HG03064 (cell line): Measurements from ENCODE around the gene UTP25.

Source experiments
- ATAC-seq: cut with Tn5 transposase; IDR thresholded peaks from one replicate; pipeline ENCODE4 v1.9.1; 2021; ENCODE audit warnings: low read depth; ENCODE audit not compliant: unreplicated experiment

Gene UTP25

GRCh38 chr1:209838537-209838936 lies 10.8 kb downstream of the UTP25 start:
- no peak for ATAC-seq

GRCh38 chr1:209839875-209840546 lies 12.2 kb downstream of the UTP25 start:
- no peak for ATAC-seq

- ATAC-seq = no peak
Measured at GRCh38 chr1:209840611-209841010, 12.8 kb downstream of the UTP25 start.

DNA sequence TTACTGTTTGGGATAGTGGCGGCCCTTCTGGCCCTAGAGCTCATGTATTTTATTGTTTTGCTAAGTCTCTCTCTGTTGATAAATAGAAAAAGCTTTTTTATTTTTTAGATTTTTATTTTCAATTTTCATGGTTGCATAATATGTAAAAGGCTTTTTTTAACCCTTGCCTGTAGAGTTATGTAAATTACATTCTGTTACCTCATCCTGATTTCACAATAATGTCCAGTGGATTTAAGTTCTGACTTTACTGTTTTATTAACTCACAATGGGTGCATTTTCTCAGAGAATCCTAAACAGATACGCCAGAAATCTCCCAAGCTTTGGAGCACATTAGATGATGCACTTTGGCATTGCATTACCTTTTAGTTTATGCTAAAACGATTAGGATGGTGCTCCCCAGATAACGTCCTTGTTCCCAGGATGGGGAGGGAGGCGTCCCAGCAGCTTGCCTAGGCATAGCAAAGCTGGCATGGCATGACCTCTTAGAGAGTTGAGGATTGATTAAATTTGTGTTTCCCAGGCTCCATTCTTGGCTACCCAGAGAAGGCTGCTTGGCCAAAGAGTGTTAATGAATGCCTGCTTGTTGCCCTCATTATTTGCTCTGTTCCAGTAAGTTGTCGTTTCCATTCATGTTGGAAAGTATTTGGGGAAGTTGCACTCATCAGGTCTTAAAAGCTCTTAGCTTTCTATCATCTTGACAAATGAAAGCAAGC lies 17.1 kb downstream of the UTP25 start:
- ATAC-seq = no peak

GRCh38 chr1:209845408-209845725 lies 17.6 kb downstream of the UTP25 start:
- no peak for ATAC-seq

GRCh38 chr1:209849388-209849787 lies 21.6 kb downstream of the UTP25 start:
- no peak for ATAC-seq

DNA sequence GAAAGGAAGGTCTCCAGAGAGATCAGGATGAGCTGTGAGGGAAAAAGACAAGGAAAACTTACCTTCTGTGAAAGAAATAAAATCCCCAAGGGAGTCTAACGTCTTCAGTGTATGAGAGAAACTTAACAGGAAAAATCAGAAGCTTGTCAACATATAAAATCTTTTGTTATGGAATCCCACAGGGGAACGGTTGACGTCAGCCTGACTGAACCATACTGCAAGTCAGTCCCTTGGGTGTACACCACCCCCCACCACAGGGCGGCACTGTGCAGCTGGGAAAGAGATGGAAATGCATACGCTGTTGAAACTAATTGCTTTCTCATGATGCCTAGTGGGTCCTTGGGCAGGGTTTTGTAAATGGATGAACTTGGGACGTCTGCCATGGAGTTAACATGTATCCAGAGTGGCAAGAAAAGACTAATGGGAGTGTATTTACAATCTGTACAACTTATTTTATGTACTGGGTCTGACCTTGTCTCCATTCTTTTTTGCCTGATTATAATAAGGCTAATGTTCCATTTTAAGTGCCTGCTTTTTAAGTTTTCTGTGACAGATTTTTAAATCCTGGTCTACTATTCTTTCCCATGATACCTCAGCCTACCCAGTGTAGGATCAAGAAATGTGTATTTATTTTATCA lies 22.7 kb downstream of the UTP25 start:
- ATAC-seq = no peak

GRCh38 chr1:209853676-209854075 lies 25.9 kb downstream of the UTP25 start:
- no peak for ATAC-seq

DNA sequence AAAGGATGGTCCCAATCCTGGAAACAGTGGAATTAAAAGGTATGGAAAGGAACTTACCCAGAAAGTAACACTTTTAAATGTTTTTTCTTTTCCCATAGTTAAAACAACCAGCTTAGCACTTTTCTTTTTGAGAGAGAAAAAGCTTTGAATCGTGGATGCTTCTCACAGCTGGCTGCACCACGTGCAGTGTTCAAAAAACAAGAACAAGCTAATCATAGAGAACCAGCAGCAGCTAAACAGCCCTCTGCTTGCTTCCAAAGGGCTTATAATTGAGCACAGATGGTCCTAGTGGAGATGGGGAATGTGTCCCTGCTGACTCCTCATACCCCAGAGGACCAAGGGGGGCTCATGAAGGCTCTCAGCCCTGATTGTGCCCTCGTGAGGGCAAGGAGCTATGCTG lies 26.4 kb downstream of the UTP25 start:
- ATAC-seq = no peak

DNA sequence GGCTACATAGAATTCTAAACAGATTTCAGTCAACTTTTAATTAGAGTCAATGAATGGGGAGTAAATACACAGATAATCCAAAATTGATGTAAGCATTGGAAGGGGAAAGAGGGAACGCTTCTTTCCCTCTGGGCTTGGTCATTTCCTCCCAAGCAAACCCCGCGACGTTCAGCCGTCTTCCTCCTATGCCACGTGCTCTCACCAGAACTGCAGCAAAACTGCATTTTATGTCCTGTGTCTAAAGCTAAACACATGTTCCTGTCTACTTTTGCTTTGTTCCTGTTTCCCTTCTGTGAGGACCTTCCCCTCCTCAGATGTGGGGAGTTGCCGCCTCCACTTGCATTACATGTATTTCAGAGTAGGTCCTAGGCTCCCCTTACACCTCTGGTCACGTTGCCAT lies 27.2 kb downstream of the UTP25 start:
- no peak for ATAC-seq

DNA sequence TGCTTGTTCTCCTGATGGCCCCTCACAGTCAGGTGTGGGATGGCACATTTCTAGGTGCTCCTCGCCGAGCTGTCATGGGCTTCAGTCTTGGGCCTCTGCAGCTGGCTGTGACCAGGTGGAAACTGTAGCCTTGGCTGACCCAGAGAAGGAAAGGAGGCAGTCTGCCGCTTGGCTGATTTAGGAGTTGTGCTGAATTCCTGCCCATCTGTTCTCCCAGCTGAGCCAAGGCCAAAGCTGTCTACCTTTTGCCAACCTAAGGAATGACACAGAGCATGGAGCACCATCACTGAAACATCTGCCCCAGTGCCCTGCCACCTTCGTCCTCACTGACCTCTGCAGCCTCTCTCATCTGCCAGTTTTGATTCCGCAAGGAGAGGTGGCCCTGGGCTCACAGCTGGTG lies 27.9 kb downstream of the UTP25 start:
- no peak for ATAC-seq

DNA sequence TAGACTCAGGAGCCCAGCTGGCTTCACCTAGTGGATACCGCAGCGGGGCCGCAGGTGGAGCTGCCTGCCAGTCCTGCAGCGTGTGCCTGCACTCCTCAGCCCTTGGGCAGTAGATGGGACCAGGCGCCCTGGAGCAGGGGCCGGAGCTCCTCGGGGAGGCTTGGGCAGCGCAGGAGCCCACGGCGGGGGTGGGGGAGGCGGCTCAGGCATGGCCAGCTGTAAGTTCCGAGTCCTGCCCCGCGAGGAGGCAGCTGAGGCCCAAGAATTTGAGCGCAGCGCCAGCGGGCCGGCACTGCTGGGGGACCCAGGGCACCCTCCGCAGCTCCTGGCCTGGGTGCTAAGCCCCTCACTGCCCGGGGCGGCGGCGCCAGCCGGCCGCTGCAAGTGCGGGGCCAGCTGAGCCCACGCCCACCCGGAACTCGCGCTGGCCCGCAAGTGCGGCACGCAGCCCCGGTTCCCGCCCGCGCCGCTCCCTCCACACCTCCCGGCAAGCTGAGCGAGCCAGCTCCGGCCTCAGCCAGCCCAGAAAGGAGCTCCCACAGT lies 30.9 kb downstream of the UTP25 start:
- ATAC-seq = no peak

GRCh38 chr1:209860293-209860881 lies 32.6 kb downstream of the UTP25 start:
- peak; percentile 81 for ATAC-seq

DNA sequence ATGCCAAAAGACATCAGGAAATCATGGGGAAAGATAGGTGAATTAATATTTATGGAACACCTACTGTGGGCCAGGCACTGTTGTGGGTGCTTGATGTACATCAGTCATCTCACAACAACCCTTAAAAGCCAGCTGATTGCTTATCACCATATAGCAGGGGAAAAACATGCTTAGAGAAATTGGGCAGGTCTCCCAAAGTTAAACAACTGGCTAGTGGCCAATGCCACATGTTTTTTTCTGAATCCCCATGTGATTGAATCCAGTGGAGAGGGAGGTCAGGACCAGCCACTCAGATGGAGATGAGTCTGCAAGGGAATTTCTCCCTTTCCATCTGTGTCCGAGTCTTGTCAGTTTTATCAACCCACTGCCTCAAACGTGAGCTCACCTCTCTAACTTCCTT lies 33.5 kb downstream of the UTP25 start:
- ATAC-seq = no peak

DNA sequence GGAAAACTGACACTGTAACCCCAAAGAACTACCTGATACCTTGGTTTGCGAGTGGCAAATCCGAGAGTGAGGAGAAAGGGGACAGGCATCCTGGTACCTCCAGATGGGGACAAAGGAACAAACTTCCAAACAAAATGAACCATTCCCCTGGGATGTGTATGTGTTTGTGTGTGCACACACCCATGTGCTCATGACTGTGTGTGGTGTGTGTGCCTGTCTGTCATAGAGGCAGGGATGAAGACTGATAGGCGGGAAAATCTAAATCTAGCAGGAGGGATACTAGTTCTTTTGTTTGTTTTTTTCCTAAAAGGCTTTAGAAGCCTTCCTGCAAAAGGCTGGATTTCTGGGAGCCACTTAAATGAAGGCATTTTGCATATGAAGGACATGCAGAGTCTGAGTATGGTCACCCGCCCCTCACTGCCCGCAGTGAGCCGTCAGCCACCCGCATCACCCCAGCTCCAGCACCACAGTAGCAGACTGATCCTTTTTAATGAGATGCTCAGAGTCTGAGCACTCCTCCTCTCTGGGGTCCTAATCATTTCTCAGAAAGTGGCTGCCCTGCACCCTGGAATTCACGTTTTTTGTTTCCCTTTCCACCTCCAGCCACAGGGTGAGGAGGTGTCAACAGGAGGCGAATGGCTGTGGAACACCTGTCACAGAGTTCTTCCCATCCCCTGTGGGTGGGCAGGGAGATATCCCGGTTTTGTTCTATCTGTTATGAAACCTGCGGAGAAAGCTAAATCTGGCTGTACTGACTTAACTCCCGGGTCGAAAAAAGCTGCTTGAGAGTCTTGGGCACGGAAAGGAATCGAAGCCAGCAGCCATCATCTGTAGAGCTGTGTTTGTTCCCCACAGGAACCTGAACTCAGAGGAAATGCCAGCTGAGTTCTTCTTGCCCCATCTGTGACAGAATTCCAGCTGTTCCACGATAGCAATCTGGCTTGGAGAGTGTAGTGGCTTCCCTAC lies 34.9 kb downstream of the UTP25 start:
- ATAC-seq = no peak

- ATAC-seq = no peak
Measured at GRCh38 chr1:209863766-209864485, 36.2 kb downstream of the UTP25 start.

GRCh38 chr1:209866201-209866600 lies 38.4 kb downstream of the UTP25 start:
- ATAC-seq = no peak

DNA sequence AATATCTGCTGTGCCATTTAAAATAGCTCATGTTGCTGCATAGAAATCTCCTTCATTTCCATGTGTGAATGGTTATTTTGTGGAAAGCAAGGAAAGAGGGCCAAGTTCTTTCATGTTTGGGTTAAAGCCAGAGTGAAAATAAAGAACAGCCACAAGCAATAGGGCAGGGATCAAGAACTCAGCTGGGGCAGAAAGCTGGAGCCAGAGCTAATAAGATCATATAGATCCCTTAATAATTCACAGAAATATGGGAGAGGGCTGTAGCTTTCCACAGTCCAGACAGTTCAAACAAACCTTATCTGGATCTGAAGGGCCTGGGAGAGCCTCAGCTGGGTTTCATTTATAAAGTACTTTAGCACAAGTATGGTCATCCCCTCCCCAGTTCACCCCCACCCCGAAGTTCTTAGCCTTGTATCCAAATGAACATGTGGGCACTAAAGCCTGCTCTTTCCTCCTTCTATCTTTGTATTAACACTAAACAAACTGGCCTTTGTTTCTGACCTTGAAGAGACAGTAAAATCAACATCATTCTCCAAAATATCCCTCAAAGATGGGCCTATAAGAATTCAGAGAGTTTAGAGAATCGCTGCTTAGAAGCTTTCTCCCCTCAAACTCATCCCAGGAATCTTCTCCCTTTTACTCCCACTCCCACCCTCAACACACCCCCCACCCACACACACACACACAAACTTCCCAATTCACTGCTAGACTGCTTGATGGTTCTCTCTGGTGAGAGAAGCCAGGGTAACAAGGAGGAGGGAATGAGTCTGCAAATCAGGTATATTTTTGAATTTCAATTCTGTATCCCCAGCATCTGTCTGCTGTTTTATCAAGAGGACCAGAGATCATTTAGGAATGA lies 41.7 kb downstream of the UTP25 start:
- ATAC-seq = no peak
